ENCODE measurements around the gene ADARB2. TPM values are rescaled to one million over a fixed set of nuclear protein-coding genes. Genes with fewer than 3 reads are reported as not detected.

The ADARB2 gene
- total RNA-seq, 4 donors from 2014 or later = 0.32 to 1.6 (median 0.80) TPM

DNA sequence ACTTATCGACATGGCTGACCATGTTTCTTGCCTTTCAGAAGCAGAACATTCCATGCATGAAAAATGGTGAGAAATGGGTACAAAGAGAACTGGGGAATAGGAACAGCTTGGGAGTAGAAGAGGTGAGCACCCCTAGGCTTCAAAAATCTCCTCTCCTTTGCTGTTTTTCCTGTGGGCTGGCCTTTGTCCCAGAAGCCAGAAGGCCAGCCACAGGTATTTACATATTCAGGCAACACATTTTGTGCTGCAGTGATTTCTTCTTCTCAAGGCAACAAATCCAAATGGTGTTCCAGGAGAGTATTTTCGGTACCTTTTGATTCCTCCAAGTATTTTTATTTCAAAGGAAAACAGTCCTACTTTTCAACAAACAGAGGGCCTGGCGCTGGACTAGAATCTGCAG, 31.1 kb downstream of the ADARB2 start:
- H3K9me3 ChIP-seq = no peaks in the 10 kb centered on the region
- 92% methylated on average over 3 of the region's 3 CpGs for WGBS
- TF ChIP-seq, protein P1, sequence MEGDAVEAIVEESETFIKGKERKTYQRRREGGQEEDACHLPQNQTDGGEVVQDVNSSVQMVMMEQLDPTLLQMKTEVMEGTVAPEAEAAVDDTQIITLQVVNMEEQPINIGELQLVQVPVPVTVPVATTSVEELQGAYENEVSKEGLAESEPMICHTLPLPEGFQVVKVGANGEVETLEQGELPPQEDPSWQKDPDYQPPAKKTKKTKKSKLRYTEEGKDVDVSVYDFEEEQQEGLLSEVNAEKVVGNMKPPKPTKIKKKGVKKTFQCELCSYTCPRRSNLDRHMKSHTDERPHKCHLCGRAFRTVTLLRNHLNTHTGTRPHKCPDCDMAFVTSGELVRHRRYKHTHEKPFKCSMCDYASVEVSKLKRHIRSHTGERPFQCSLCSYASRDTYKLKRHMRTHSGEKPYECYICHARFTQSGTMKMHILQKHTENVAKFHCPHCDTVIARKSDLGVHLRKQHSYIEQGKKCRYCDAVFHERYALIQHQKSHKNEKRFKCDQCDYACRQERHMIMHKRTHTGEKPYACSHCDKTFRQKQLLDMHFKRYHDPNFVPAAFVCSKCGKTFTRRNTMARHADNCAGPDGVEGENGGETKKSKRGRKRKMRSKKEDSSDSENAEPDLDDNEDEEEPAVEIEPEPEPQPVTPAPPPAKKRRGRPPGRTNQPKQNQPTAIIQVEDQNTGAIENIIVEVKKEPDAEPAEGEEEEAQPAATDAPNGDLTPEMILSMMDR (IDR thresholded peaks at IDR 0.05) = no peak
- TF ChIP-seq POLR2A (IDR thresholded peaks at IDR 0.05) = no peak
- no peak for TF ChIP-seq POLR2AphosphoS5 (IDR thresholded peaks at IDR 0.05)
- TF ChIP-seq EP300 (IDR thresholded peaks at IDR 0.05) = no peak
- no peak overlapping the region for H3K27ac ChIP-seq
- no peak for DNase-seq (ENCODE audit: low spot score in 2 of 2)
- no peaks in the 10 kb centered on the region for H3K4me1 ChIP-seq
- no peak overlapping the region for H3K4me3 ChIP-seq
- H3K36me3 ChIP-seq = no peaks in the 10 kb centered on the region
- no peaks in the 10 kb centered on the region for H3K27me3 ChIP-seq

- Histone ChIP-seq H3K27me3 (no peaks in the 10 kb centered on the region), H3K4me3 (no peak overlapping the region), H3K36me3 (no peaks in the 10 kb centered on the region), H3K9me3 (no peaks in the 10 kb centered on the region), H3K4me1 (no peaks in the 10 kb centered on the region), H3K27ac (no peak overlapping the region)
- WGBS = 92% methylated on average over 8 of the region's 8 CpGs
- DNase-seq (ENCODE audit: low spot score in 2 of 2) = no peak
- TF ChIP-seq POLR2AphosphoS5 (IDR thresholded peaks at IDR 0.05) = no peak
- no peak for TF ChIP-seq POLR2A (IDR thresholded peaks at IDR 0.05)
- TF ChIP-seq EP300 (IDR thresholded peaks at IDR 0.05) = no peak
- TF ChIP-seq, protein P1 (IDR thresholded peaks at IDR 0.05) = no peak
Measured at GRCh38 chr10:1698185-1698584, 39.1 kb downstream of the ADARB2 start.

DNA sequence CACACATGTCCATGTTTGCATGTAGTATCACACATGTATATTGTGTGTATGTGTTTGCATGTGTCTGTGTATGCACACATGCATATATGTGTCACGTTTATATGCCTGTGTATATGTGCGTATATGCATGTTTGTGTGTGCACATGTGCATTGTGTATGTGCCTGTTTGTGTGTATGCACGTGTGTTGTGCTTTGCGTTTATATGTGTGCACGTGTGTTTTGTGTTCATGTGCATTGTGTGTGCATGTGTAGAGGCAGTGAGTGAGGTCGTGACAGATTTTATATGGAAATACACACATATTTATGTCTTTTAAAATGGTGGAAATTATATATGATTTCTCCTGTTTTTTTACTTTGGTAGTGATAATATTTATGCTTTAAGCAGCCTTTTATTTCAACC, 41.2 kb downstream of the ADARB2 start:
- DNase-seq (ENCODE audit: low spot score in 2 of 2) = no peak
- WGBS = 90% methylated on average over 6 of the region's 6 CpGs
- no peaks in the 10 kb centered on the region for H3K27me3 ChIP-seq
- no peaks in the 10 kb centered on the region for H3K4me1 ChIP-seq
- H3K4me3 ChIP-seq = no peak overlapping the region
- H3K36me3 ChIP-seq = no peaks in the 10 kb centered on the region
- no peak for TF ChIP-seq POLR2A (IDR thresholded peaks at IDR 0.05)
- TF ChIP-seq EP300 (IDR thresholded peaks at IDR 0.05) = no peak
- TF ChIP-seq POLR2AphosphoS5 (IDR thresholded peaks at IDR 0.05) = no peak
- TF ChIP-seq, protein P1 (IDR thresholded peaks at IDR 0.05) = no peak
- no peak overlapping the region for H3K27ac ChIP-seq
- H3K9me3 ChIP-seq = no peaks in the 10 kb centered on the region

- no peak overlapping the region for H3K4me3 ChIP-seq
- H3K36me3 ChIP-seq = no peaks in the 10 kb centered on the region
- TF ChIP-seq, protein P1 (IDR thresholded peaks at IDR 0.05) = no peak
- no peak for TF ChIP-seq EP300 (IDR thresholded peaks at IDR 0.05)
- TF ChIP-seq POLR2A (IDR thresholded peaks at IDR 0.05) = no peak
- TF ChIP-seq POLR2AphosphoS5 (IDR thresholded peaks at IDR 0.05) = no peak
- H3K27me3 ChIP-seq = no peaks in the 10 kb centered on the region
- WGBS = 63% methylated on average over 5 of the region's 5 CpGs
- H3K27ac ChIP-seq = no peak overlapping the region
- no peaks in the 10 kb centered on the region for H3K4me1 ChIP-seq
- no peak for DNase-seq (ENCODE audit: low spot score in 2 of 2)
- no peaks in the 10 kb centered on the region for H3K9me3 ChIP-seq
Measured at GRCh38 chr10:1690086-1690485, 47.2 kb downstream of the ADARB2 start.

DNA sequence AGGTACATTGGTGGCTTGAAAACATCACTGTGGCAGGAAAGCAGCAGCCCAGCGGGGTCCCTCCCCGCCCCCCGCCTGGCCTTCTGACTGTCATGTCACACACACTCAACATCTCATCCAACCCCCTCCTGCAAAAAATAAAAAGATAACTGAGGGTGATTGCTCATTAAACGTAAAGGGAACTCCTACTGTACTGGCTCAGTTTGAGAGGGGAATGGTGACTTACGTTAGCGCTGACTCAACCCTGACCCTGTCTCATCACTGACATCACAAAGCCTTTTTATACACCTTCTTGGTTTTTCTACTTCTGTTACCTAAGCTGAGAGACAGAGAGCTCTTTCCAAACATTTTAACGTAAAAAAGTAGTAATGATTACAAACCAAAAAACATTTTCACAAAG, 48.8 kb downstream of the ADARB2 start:
- Histone ChIP-seq H3K27ac (no peak overlapping the region), H3K4me1 (no peaks in the 10 kb centered on the region), H3K36me3 (no peaks in the 10 kb centered on the region), H3K27me3 (no peaks in the 10 kb centered on the region), H3K9me3 (no peaks in the 10 kb centered on the region), H3K4me3 (no peak overlapping the region)
- TF ChIP-seq EP300 (IDR thresholded peaks at IDR 0.05) (no peak), POLR2A (IDR thresholded peaks at IDR 0.05) (no peak), POLR2AphosphoS5 (IDR thresholded peaks at IDR 0.05) (no peak)
- TF ChIP-seq, protein P1 (IDR thresholded peaks at IDR 0.05) = no peak
- DNase-seq (ENCODE audit: low spot score in 2 of 2) = no peak
- 81% methylated on average over 7 of the region's 7 CpGs for WGBS

Data from suprapubic skin (tissue), 4 donors.